HTR-8/SVneo (cell line): ENCODE data around the gene FAM167B.
"Not testable (repeated sequence)": the region's sequence is repeated elsewhere in the genome, so short reads cannot be mapped to it uniquely, and the experiment has no call there.

ENCODE experiments used
- DNase-seq: peaks from one replicate; pipeline ENCODE4 v3.0.0; 2011; ENCODE audit warnings: low spot score, mixed read lengths; ENCODE audit not compliant: insufficient read length
- FAIRE-seq: peaks from 2 replicates; lab custom pipeline; 2011; peaks lifted over from hg19 to GRCh38; lab: Jason Lieb, UNC

FAM167B gene

GRCh38 chr1:32255072-32256071, 8.3 kb downstream of the FAM167B start:
- no peak for DNase-seq
- no peak for FAIRE-seq

DNA sequence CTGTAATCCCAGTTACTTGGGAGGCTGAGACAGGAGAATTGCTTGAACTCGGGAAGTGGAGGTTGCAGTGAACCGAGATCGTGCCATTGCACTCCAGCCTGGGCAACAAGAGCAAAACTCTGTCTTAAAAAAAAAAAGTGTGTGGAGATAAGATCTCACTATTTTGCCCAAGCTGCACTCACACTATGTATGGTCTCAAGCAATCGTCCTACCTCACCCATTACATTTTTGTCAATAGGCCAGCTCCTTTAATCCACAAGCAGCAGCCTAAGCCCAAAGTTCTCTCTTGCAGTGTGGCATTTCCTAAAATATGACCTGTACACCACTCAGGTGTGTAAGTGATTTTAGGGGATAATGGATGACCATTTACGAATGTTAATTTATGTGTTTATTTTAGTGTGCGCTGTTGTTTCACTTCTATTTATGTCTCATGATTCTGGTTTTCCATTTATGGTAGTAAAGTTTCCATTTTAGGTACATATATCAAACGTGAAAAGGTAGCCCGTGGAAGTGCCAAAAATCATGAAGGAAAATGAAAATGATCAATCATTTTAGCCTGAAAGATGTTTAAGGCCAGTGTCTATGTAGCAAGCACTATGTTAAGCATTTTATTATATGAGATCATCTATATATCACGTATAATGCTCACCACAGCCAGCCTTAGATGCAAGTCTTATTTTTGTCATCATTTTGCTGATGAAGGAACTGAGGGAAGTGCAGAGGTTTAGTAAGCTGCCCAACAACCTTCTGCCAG, 9.6 kb downstream of the FAM167B start:
- no peak for FAIRE-seq
- no peak for DNase-seq

- DNase-seq (no peak), FAIRE-seq (no peak)
These were observed 10.1 kb downstream of the FAM167B start for GRCh38 chr1:32257227-32257508.

DNA sequence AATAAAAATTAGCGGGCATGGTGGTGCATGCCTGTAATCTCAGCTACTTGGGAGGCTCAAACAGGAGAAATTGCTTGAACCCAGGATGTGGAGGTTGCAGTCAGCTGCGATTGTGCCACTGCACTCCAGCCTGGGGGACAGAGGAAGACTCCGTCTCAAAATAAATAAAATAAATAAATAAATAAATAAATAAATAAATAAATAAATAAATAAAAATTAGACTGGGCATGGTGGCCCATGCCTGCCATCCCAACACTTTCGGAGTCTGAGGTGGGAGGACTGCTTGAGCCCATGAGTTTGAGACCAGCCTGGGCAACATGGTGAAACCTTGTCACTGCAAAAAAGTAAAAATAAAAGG, 16.2 kb downstream of the FAM167B start:
- not testable (repeated sequence) for FAIRE-seq, DNase-seq

DNA sequence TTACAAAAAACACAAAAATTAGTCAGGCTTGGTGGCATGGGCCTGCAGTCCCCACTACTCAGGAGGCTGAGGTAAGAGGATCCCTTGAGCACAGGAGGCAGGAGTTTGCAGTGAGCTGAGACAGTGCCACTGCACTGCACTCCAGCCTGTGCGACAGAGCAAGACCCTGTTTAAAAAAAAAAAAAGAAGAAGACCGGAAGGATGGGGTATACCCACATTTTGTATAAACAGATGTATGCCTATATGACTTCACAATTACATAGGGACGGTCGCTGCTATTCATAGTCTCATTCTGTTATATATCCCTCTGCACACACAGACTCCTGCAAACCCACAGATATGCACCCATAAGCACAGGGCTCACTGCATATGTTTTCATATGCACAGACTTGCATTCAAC, 16.7 kb downstream of the FAM167B start:
- DNase-seq (no peak), FAIRE-seq (no peak)

GRCh38 chr1:32265846-32266245, 18.8 kb downstream of the FAM167B start:
- FAIRE-seq (no peak), DNase-seq (no peak)

DNA sequence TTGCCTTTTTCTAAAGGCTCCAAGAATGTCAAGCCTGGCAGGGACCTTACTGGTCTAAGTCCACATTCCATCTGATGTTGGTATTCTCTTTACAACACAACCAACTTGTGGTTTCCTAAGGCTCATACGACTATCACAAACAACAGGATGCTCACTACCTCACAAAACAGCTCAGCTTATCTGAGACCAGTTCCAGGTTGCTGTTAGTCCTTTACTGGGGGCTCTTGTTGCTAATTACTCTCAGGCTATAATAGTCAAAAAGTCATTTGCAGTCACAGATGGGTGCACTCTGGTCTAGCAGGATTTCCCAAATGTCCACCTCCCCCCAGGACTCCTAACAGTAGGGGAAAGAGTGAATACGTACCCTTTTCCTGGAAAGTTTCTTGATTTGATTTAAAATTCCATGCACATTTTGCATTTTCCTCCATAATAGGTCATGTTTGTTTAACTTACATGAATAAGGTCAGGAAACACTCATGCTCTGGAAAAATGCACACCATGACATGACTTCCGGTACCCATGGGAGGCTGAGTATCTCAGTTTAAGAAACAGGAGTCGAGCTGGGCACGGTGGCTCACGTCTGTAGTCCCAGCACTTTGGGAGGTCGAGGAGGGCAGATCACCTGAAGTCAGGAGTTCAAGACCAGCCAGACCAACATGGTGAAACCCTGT, 20.0 kb downstream of the FAM167B start:
- FAIRE-seq, result no peak
- DNase-seq, result no peak

DNA sequence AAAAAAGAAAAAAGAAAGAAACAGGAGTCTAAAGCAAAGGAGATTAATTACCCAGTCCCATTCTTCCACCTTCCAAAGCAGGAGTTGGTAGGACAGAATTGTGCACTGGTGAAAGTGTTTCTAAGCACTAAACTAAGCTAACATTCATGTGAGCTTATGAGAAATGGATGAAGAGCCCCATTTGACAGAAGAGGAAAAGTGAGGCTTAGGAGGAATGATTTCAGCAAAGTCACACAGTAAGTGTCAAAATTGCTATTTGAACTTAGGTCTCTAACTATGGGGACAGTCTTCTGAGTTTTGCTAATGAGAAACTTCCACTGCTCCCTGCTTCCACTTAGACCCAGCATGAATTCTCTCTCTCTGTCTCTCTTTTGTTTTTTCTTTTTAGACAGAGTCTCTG, 22.7 kb downstream of the FAM167B start:
- FAIRE-seq, result no peak
- no peak for DNase-seq

- FAIRE-seq, result peak; percentile 87
- DNase-seq, result no peak
These were observed 25.8 kb downstream of the FAM167B start for GRCh38 chr1:32272557-32273390.

DNA sequence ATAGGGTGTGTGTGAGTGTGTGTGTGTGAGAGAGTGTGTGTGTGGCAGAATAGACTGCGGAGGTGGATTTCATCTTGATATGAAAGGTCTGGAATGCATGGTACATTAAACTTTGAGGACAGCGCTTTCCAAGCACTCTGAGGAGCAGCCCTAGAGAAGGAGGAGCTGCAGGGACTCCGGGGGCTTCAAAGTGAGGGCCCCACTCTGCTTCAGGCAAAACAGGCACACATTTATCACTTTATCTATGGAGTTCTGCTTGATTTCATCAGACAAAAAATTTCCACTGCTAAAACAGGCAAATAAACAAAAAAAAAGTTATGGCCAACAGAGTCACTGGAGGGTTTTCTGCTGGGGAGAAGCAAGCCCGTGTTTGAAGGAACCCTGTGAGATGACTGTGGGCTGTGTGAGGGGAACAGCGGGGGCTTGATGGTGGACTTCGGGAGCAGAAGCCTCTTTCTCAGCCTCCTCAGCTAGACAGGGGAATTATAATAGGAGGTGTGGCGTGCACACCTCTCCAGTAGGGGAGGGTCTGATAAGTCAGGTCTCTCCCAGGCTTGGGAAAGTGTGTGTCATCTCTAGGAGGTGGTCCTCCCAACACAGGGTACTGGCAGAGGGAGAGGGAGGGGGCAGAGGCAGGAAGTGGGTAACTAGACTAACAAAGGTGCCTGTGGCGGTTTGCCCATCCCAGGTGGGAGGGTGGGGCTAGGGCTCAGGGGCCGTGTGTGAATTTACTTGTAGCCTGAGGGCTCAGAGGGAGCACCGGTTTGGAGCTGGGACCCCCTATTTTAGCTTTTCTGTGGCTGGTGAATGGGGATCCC, 26.6 kb downstream of the FAM167B start:
- FAIRE-seq (no peak), DNase-seq (peak; percentile 49)

DNA sequence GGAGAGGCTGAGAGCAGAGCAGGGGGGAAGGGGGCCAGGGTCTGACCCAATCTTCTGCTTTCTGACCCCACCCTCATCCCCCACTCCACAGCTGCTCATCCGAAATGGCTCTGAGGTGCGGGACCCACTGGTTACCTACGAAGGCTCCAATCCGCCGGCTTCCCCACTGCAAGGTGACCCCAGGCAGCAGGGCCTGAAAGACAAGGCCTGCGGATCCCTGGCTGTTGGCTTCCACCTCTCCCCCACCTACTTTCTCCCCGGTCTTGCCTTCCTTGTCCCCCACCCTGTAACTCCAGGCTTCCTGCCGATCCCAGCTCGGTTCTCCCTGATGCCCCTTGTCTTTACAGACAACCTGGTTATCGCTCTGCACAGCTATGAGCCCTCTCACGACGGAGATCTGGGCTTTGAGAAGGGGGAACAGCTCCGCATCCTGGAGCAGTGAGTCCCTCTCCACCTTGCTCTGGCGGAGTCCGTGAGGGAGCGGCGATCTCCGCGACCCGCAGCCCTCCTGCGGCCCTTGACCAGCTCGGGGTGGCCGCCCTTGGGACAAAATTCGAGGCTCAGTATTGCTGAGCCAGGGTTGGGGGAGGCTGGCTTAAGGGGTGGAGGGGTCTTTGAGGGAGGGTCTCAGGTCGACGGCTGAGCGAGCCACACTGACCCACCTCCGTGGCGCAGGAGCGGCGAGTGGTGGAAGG, 27.8 kb downstream of the FAM167B start:
- no peak for FAIRE-seq

DNA sequence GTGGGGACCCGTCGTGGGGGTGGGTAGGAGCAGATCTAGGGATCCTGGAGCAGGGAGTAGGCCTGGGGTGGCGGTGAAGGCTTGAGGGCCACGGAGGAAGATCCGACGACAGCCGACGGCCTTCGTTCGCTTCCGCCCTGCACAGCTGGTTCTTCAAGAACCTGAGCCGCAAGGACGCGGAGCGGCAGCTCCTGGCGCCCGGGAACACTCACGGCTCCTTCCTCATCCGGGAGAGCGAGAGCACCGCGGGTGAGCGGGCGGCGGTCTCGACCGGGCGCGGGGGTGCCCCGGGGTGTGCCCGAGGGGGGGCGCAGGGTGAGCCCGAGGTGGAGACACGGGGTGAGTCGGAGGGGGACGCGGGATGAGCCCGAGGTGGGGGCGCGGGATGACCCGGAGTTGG, 28.4 kb downstream of the FAM167B start:
- DNase-seq (no peak), FAIRE-seq (no peak)

More for the DNA sequence above, 27.8 kb downstream of the FAM167B start:
- no peak for DNase-seq

DNA sequence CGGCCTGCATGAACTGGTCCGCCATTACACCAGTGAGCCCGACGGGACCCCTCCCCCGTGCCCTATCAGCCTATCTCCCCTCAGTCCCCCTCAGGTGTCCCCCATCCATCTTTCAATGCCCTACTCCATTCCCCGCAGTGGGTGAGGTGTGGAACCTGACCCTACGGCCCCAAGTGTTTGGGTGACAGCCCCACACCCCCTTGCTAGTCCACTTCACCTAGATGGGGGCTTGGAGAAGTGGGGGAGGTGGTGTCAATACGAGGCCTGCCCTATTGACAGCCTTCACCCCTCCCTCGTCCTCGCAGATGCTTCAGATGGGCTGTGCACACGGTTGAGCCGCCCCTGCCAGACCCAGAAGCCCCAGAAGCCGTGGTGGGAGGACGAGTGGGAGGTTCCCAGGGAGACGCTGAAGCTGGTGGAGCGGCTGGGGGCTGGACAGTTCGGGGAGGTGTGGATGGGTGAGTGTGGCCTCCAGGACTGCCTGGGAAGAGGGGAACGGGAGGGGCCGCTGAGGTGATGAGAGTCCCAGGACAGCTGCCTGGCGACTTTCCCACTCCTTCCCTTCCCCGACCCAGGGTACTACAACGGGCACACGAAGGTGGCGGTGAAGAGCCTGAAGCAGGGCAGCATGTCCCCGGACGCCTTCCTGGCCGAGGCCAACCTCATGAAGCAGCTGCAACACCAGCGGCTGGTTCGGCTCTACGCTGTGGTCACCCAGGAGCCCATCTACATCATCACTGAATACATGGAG, 29.2 kb downstream of the FAM167B start:
- FAIRE-seq (no peak), DNase-seq (no peak)

DNA sequence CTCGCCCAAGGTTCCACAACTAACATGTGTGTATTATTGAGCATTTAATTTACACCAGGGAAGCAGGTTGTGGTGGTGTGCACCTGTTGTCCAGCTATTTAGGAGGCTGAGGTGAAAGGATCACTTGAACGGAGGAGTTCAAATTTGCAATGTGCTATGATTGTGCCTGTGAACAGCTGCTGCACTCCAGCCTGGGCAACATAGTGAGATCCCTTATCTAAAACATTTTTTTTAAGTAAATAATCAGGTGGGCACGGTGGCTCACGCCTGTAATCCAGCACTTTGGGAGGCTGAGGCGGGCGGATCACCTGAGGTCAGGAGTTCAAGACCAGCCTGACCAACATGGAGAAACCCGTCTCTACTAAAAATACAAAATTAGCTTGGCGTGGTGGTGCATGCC, 37.8 kb downstream of the FAM167B start:
- DNase-seq, FAIRE-seq: not testable (repeated sequence)

- DNase-seq (no peak), FAIRE-seq (no peak)
These were observed 38.6 kb downstream of the FAM167B start for GRCh38 chr1:32285658-32286057.

DNA sequence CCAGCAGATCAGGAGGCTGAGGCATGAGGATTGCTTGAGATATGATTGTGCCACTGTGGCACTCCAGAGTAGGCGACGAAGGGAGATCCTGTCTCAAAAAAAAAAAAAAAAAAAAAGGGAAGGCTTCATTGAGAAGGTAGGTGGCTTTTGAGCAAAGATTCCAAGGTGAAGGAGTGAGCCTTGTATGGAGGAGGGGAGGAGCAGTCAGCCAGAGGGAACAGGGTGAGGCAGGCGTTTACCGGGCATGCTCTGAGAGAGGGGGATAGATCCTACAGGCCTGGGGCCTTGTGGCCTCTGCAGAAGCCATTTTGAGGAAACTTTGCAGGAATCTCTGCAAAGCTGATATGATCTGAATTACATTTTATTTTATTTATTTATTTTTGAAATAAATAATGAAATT, 39.7 kb downstream of the FAM167B start:
- FAIRE-seq, result no peak
- no peak for DNase-seq

- DNase-seq, result no peak
- no peak for FAIRE-seq
These were observed 42.2 kb downstream of the FAM167B start for GRCh38 chr1:32289256-32289655.

DNA sequence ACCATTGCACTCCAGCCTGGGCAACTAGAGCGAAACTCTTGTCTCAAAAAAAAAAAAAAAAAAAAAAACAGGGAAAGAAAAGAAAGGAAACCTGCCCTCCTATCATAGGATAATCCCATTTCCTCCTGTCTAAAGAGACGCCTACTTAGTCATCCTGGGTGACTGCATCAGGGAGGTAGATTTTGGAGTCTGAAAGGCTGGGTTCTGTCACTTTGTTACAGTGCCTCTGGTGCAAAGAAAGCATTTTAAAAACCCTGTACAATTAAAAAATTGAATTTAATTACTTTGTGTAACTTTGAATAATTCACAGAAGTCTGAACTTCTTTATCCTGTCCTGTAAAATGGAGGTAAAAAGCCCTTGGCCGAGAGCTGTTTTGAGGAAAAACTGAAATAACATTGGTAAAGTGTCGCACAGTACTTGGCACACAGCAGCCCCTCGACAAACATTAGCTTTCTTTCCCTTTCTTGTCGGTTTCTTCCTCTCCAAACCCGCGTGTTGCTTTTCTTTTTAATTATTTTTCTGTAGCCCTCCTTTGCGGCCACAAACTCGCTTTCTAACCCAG, 44.2 kb downstream of the FAM167B start:
- FAIRE-seq (no peak), DNase-seq (peak; percentile 44)
